Heart left ventricle (tissue), 13 donors: ENCODE data around the gene CALML5.

ENCODE experiments used
- POLR2A ChIP-seq, 2 donors: fragments of 450-650 bp; IDR thresholded peaks; one replicate each; pipeline ENCODE4 v1.6.1; 2017; ENCODE audit warnings: antibody characterized with exemption in 2 of 2, mild to moderate bottlenecking in 2 of 2, moderate library complexity in 2 of 2
- TF ChIP-seq, protein P1 (sequence below), 12 donors: fragments of 200-600 bp; sonication (generic) in 4 of 12; IDR thresholded peaks; one replicate each; pipeline versions ENCODE4 v1.5.0 to v1.8.0; 2018 to 2022; ENCODE audit warnings: antibody characterized with exemption in 12 of 12, mild to moderate bottlenecking in 5 of 12
- donor health status: ischemic (EF 13 %, LVEDD 7.1; RV severe dilation, severe dysfunction).
- donor health status: DM: no; HTN: yes; CAD: no.
- donor health status: DM: no; HTN: no; CAD: no.
- donor health status: ischemic (EF 25% LVEDD 6.9; RV normal size, moderate dysfunction).
- donor health status: ischemic (EF 25% LVEDD 5.7; RV mildly dilated, moderate dysfunction).
- donor health status: ischemic (EF 35%, LVEDD 5.7; RV mildly dilated, moderate dysfunction).
- donor health status: nonischemic (EF 11% LVEDD 7.7; RV severe dilation, severe dysfunction).
- donor health status: DM: yes; HTN: yes; CAD: no.
- donor health status: PGD.
- donor health status: ischemic (EF 29% LVEDD 5.4; RV normal size, mild dysfunction).
- donor health status: nonischemic (EF 23%, LVEDD 6.1; RV moderate dilation, normal function).

DNA sequence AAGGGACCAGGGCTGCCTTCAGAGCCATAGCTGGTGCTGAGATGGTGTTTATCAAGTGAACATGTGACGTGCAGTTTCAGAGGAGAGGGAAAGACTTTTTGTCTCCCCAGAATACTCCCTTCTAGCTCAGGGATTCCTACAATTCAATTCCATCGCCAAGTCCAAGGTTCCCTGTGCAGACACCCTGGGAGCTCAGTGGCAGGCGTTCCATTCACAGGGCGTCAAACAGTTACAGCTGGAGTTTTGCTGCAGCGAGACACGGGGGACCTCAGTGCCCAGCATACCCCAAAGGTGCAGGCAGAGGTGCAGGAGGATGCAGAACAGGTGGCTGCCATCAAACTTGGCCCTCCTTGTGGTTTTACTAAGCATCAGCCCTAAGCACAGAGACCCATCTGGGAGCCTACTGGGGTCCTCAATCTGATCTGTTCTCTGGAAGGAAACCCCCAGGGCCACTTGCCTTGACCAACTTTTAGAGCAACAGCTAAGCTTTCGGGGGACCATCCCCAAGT lies 846 bp upstream of the CALML5 start:
- TF ChIP-seq, protein P1, sequence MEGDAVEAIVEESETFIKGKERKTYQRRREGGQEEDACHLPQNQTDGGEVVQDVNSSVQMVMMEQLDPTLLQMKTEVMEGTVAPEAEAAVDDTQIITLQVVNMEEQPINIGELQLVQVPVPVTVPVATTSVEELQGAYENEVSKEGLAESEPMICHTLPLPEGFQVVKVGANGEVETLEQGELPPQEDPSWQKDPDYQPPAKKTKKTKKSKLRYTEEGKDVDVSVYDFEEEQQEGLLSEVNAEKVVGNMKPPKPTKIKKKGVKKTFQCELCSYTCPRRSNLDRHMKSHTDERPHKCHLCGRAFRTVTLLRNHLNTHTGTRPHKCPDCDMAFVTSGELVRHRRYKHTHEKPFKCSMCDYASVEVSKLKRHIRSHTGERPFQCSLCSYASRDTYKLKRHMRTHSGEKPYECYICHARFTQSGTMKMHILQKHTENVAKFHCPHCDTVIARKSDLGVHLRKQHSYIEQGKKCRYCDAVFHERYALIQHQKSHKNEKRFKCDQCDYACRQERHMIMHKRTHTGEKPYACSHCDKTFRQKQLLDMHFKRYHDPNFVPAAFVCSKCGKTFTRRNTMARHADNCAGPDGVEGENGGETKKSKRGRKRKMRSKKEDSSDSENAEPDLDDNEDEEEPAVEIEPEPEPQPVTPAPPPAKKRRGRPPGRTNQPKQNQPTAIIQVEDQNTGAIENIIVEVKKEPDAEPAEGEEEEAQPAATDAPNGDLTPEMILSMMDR (IDR thresholded peaks at IDR 0.05), result no peak
- TF ChIP-seq POLR2A (IDR thresholded peaks at IDR 0.05), result no peak
